ENCODE results near the gene COPRS.

DNA sequence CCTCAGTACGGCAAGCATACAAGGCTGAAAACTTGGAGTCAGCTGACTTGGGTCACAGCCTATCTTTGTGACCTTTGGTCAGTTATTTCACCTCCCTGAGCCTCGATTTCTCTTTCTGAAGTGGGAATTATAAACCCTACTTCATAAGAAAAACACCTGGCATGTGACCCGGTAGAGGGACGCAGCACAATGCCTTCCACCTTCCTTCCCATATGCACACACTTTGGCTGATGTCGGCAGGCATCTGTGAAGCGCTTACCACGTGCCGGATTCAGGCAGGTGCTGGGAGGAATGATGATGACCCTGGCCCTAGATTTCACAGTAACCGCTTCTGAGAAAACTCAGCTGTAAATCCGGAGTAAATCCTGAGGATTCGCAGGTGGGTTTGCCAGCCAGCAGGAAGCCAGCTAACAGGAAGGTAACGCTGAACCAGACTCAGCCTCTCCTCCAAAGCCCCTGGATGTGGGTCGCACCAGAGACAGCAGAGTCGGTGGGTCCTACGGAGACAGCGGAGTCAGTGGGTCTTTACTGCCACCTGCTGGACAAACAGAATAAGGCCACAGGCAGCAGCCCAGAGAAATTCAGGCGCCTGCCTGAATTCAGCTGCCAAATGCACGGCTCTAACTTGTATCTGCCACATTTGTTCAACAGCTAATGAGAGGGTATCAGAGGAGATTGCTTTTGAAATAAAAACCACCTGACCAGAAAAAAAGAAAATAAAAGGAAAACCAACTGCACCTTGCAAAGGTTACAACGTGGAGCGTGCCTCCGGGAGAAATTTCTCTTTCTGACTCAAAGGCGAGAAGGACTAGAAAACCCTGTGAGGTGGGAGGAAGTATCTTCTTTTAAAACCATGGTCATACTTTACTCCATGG, 16.6 kb downstream of the COPRS start:
- TF ChIP-seq, protein P1, sequence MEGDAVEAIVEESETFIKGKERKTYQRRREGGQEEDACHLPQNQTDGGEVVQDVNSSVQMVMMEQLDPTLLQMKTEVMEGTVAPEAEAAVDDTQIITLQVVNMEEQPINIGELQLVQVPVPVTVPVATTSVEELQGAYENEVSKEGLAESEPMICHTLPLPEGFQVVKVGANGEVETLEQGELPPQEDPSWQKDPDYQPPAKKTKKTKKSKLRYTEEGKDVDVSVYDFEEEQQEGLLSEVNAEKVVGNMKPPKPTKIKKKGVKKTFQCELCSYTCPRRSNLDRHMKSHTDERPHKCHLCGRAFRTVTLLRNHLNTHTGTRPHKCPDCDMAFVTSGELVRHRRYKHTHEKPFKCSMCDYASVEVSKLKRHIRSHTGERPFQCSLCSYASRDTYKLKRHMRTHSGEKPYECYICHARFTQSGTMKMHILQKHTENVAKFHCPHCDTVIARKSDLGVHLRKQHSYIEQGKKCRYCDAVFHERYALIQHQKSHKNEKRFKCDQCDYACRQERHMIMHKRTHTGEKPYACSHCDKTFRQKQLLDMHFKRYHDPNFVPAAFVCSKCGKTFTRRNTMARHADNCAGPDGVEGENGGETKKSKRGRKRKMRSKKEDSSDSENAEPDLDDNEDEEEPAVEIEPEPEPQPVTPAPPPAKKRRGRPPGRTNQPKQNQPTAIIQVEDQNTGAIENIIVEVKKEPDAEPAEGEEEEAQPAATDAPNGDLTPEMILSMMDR (IDR thresholded peaks at IDR 0.05) = peak; percentile 95 to 98 (median 96)
- TF ChIP-seq POLR2AphosphoS5 (IDR thresholded peaks at IDR 0.05) (no peak), POLR2A (IDR thresholded peaks at IDR 0.05) (no peak)

Data from prostate gland (tissue), 2 donors.